Skeletal muscle tissue (tissue), 4 donors: ENCODE data around the gene RAB15. TPM values are rescaled to one million over a fixed set of nuclear protein-coding genes. Genes with fewer than 3 reads are reported as not detected.

ENCODE experiments used
- H3K27ac ChIP-seq: one replicate; pipeline ENCODE4 v1.7.0; 2013; ENCODE audit warnings: mild to moderate bottlenecking, low read depth, low read length, inconsistent platforms
- H3K27me3 ChIP-seq, 3 donors: one replicate each; pipeline ENCODE4 v1.7.0; 2013; ENCODE audit warnings: low read length in 3 of 3; ENCODE audit not compliant: control insufficient read depth in 3 of 3, insufficient read depth in 3 of 3
- H3K36me3 ChIP-seq, 3 donors: one replicate each; pipeline ENCODE4 v1.7.0; 2013; ENCODE audit warnings: low read length in 3 of 3; ENCODE audit not compliant: control insufficient read depth in 3 of 3, insufficient read depth in 3 of 3
- H3K4me1 ChIP-seq, 3 donors: one replicate each; pipeline ENCODE4 v1.7.0; 2013; ENCODE audit warnings: low read length in 3 of 3, mild to moderate bottlenecking in 3 of 3; ENCODE audit not compliant: control insufficient read depth in 3 of 3, insufficient read depth in 3 of 3
- H3K4me3 ChIP-seq, 3 donors: one replicate each; pipeline ENCODE4 v1.7.0; 2013; ENCODE audit warnings: low read length in 3 of 3
- H3K9ac ChIP-seq, 3 donors: one replicate each; pipeline ENCODE4 v1.7.0; 2013; ENCODE audit warnings: low read length in 3 of 3, mild to moderate bottlenecking in 3 of 3, moderate library complexity in 2 of 3, low read depth in 1 of 3
- H3K9me3 ChIP-seq, 3 donors: one replicate each; pipeline ENCODE4 v1.7.0; 2013; ENCODE audit warnings: low read length in 3 of 3; ENCODE audit not compliant: control insufficient read depth in 3 of 3
- total RNA-seq: library from RNA; depleted of rRNA; stranded (reverse); fragments of >200 nt; gene quantifications from one replicate; pipeline ENCODE4 v1.2.3, GENCODE V29; 2014
- donor health status: Osteomylitis.

The RAB15 gene
- total RNA-seq, 1 donor from 2014 or later, result 8.4 TPM

DNA sequence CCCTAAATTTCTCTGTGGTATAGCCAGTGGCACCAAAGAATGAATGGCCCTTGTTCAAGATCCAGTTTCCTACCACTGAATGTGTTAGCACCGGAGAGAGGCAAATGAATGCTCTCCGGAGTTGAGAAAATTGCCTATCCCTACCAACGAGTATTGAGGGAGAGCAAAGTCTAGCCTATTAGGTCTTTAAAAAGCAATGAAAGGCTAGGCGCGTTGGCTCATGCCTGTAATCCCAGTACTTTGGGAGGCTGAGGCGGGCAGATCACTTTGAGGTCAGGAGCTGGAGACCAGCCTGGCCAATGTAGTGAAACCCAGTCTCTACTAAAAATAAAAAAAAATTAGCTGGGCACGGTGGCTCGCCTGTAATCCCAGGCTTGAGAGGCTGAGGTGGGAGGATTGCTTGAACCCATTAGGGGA, 898 bp upstream of the RAB15 start:
- H3K9me3 ChIP-seq, result no peaks in the 10 kb centered on the region
- H3K36me3 ChIP-seq, result peaks cover 0 to 2% (median 0%) of the 10 kb centered on the region in 3 donors
- H3K4me1 ChIP-seq, result peaks cover 12 to 26% (median 17%) of the 10 kb centered on the region in 3 donors
- peak overlapping the region in 1 of 3 donors; percentile 65 for H3K9ac ChIP-seq
- H3K27me3 ChIP-seq, result no peaks in the 10 kb centered on the region
- H3K4me3 ChIP-seq, result no peak overlapping the region
- no peak overlapping the region for H3K27ac ChIP-seq

DNA sequence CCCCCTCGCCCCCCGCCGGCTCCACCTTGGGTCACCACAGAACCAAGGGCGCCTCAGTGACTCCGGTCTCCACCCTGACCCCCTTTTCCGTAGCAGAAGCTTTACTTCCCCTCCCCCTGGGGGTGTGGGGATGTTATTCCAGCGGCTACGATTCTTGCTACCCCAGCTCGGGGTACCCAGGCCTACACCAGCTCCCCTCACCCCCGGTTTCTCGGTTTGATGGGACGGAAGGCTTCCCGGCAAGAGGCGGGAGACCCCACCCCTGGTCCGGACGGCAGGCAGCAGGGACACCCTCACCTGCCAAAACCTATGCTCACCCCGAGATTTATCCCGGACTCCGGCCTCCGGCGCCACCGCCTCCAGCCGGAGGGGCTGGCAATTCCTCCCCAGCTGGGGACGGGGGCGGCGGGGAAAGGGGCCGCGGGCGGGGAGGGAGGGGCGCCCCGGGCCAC, 619 bp downstream of the RAB15 start:
- Histone ChIP-seq H3K4me1 (peaks cover 12 to 26% (median 17%) of the 10 kb centered on the region in 3 donors), H3K27me3 (no peaks in the 10 kb centered on the region), H3K9me3 (no peaks in the 10 kb centered on the region), H3K36me3 (peaks cover 0 to 2% (median 0%) of the 10 kb centered on the region in 3 donors), H3K4me3 (peak overlapping the region; percentile 69 to 71 (median 70)), H3K9ac (peak overlapping the region; percentile 64 to 79 (median 68)), H3K27ac (no peak overlapping the region)

DNA sequence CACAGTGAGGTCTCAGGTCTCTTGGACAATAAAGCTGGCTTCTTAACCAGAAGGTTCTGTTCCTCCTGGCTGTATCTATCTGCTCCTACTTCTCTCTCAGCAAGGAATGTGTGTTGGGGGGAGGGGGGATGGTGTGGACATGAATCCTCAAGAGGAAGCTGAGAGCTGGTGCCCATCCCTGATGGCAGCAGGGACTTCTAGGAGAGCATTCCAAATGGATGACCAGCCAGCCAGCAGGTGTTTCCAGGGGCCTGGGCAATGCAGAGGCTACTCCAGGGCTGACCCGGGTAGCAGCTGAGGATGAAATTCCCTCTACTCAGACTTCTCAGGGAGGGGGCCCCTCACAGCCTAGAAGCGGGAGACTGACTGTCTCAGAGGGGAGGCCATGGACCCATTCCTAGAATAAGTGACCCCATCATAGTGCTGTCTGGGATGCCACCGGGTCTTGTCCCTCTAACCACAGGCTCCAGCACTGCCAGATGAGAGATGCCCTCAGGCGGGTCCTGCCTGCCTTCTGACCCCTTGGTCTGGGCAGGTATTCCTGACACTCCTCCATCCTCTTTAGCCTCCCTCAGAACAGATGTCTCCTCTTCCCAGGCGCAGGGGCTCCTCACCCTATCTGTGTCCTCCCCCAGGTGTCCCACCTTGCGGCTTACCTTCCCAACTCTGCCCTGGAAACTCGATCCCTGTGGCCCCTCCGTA, 1.2 kb downstream of the RAB15 start:
- Histone ChIP-seq H3K9me3 (no peaks in the 10 kb centered on the region), H3K4me3 (peak overlapping the region; percentile 69 to 71 (median 70)), H3K27me3 (no peaks in the 10 kb centered on the region), H3K36me3 (peaks cover 0 to 2% (median 0%) of the 10 kb centered on the region in 3 donors), H3K4me1 (peaks cover 13 to 27% (median 19%) of the 10 kb centered on the region in 3 donors), H3K27ac (no peak overlapping the region), H3K9ac (peak overlapping the region; percentile 64 to 79 (median 68))

DNA sequence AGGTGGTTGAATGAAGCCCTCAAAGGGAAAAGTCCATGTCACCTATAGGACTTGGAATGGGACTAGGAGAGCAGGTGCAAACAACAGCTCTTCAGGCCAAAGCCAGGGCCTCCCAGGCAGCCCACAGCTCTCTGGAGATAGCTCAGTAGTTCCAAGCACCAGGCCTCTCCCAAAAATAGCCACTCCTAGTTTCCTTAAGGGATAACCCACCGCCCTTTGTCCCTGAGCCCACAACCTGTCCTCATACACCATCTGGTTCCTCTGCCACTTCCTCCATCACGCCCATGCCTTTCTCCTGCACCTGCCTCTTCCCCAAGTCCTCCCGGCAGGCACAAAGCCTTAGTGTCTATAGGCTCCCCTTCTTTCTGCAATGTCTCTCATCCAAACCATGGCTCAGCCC, 2.1 kb downstream of the RAB15 start:
- Histone ChIP-seq H3K9me3 (no peaks in the 10 kb centered on the region), H3K4me1 (peaks cover 18 to 34% (median 26%) of the 10 kb centered on the region in 3 donors), H3K27me3 (no peaks in the 10 kb centered on the region), H3K36me3 (peaks cover 0 to 2% (median 0%) of the 10 kb centered on the region in 3 donors), H3K4me3 (no peak overlapping the region), H3K27ac (no peak overlapping the region), H3K9ac (no peak overlapping the region)

DNA sequence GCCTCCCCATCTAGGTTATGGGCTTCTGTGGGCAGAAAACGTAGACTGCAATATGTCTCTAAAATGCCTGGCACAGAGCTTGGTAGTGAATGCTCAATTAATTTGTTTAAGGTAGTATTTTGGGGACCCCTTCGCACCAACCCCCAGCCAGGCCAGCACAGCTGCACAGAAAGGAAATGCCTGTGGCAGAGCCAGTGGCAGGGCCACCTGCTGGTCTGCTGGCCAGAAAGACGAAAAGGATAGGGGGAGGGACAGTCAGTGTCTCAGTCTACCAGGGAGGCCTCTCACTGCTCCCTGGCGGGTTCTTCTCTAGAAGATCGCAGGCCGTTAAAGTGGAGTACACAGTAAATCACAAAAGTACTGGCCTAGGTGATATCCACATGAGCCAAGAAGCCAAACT, 3.5 kb downstream of the RAB15 start:
- Histone ChIP-seq H3K27me3 (no peaks in the 10 kb centered on the region), H3K9me3 (no peaks in the 10 kb centered on the region), H3K4me1 (peaks cover 18 to 34% (median 26%) of the 10 kb centered on the region in 3 donors), H3K4me3 (no peak overlapping the region), H3K36me3 (peaks cover 0 to 2% (median 0%) of the 10 kb centered on the region in 3 donors), H3K27ac (no peak overlapping the region), H3K9ac (no peak overlapping the region)

DNA sequence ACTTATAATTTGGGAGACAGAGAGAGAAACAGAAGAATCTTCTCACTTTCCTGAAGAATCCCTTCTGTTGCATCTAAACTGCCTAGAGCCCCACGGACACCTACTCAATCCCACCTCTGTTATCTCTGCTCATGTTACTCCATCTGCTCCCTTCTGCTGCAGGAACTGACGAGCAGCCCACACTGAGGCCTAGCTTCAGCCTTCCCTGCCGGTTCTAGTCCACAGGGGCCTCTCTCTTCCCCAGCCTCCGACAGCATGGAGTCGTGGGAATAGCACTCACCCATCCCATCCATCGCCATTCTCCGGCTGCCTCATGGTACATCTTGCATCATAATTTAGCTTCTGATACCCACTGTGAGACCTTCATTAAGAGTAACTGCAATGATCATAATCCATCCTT, 4.0 kb downstream of the RAB15 start:
- H3K36me3 ChIP-seq, result peaks cover 0 to 2% (median 0%) of the 10 kb centered on the region in 3 donors
- no peaks in the 10 kb centered on the region for H3K27me3 ChIP-seq
- H3K4me1 ChIP-seq, result peaks cover 18 to 34% (median 26%) of the 10 kb centered on the region in 3 donors
- no peak overlapping the region for H3K9ac ChIP-seq
- H3K4me3 ChIP-seq, result no peak overlapping the region
- no peak overlapping the region for H3K27ac ChIP-seq
- H3K9me3 ChIP-seq, result no peaks in the 10 kb centered on the region

DNA sequence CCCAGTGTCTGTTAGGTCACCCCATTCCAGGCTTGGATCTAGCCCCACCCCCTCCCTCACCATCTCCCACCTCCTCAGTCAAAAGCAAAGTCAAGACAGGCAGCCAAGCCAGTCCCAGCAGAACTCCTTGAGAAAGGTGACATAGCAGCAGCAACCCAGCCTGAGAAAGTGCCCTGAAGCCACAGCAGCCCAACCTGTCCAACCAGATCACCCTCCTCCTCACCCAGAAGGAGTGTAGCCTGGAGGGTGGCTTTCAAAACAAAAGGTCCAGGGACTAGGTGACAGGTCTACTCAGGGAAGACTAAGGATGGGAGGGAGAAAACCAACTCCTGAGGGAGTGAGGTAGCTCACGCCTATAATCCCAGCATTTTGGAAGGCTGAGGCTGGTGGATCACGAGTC, 5.2 kb downstream of the RAB15 start:
- H3K27ac ChIP-seq, result no peak overlapping the region
- no peaks in the 10 kb centered on the region for H3K27me3 ChIP-seq

DNA sequence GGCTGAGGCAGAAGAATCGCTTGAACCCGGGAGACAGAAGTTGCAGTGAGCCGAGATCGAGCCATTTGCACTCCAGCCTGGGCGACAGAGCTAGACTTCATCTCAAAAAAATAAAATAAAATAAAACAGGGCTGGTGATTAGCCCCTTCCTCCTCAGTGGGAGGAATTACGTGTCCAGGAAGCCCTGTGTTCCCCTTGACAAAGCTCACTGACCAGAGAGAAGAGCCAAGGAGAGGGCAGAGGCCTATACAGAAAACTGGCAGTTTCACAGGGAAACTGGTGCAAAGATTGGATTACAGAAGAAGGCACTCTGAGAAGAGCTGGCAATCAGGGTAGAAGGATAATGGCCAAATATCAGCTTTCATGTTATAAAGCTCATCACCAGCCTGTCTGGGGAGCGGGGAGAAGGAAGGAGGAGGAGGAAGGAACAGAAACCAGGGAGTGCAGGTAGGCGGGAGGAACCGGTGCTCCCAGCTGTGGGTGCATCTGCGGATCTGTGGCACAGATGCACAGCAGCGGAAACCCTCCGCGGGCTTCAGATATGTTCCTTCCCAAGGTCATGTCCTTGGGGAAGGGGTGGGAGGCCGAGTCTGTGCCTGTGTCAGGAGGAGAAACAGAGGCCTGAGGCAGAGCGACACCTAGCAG, 6.7 kb downstream of the RAB15 start:
- H3K9ac ChIP-seq, result no peak overlapping the region
- peaks cover 17 to 25% (median 21%) of the 10 kb centered on the region in 3 donors for H3K4me1 ChIP-seq
- peaks cover 0 to 2% (median 0%) of the 10 kb centered on the region in 3 donors for H3K36me3 ChIP-seq
- no peaks in the 10 kb centered on the region for H3K27me3 ChIP-seq
- H3K27ac ChIP-seq, result no peak overlapping the region
- no peak overlapping the region for H3K4me3 ChIP-seq
- H3K9me3 ChIP-seq, result no peaks in the 10 kb centered on the region

More for the DNA sequence above, 5.2 kb downstream of the RAB15 start:
- H3K4me3 ChIP-seq, result no peak overlapping the region
- H3K9me3 ChIP-seq, result no peaks in the 10 kb centered on the region
- no peak overlapping the region for H3K9ac ChIP-seq
- peaks cover 0 to 2% (median 0%) of the 10 kb centered on the region in 3 donors for H3K36me3 ChIP-seq
- H3K4me1 ChIP-seq, result peaks cover 14 to 27% (median 22%) of the 10 kb centered on the region in 3 donors

DNA sequence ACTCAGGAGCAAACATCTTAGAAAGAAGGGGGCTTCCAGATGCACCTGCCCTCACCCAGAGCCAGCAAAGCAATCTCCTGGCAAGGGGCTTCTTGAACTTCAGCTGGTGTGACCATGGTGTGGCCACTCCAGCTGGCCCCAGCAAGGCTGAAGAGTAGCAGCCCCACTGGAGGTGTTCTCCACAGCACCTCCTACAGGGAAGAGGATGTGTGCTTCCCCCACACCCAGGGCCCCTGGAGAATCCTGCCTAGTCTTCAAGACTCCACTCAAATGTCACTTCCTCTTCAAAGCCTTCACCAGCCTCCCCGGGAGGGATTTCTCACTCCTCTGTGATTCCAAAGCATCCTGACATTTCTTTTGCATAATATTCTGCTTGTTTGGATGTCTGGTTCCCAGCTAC, 8.5 kb downstream of the RAB15 start:
- Histone ChIP-seq H3K36me3 (peaks cover 0 to 2% (median 0%) of the 10 kb centered on the region in 3 donors), H3K4me1 (peaks cover 20 to 27% (median 20%) of the 10 kb centered on the region in 3 donors), H3K27ac (no peak overlapping the region), H3K27me3 (no peaks in the 10 kb centered on the region), H3K4me3 (no peak overlapping the region), H3K9me3 (no peaks in the 10 kb centered on the region), H3K9ac (no peak overlapping the region)

DNA sequence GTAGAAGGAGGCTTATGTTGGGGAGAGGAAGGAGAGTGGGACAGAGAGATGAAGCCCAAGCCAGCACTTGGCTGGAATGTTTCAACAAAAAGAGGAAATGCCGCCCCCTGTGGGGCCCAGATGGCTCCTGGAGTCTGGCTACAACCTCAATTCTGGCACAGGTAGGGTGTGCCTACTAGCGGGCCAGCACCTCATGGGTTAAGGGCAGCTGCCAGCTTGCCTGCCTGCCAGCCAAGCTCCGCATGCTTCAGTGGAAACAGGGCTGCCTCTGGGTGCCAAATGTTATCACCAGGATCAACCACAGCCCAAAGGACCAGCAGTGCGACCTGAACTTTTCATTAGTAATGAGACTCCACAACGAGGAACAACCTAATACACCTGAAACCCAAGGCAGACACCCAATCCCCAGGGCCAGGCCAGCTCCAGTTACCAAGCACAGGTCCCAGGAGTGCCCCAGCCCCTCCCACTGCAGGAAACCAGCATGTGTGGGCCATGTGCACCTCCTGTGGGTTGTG, 11.3 kb downstream of the RAB15 start:
- peak overlapping the region in 1 of 3 donors; percentile 40 for H3K9ac ChIP-seq
- H3K4me1 ChIP-seq, result peaks cover 15 to 31% (median 18%) of the 10 kb centered on the region in 3 donors
- no peaks in the 10 kb centered on the region for H3K27me3 ChIP-seq
- no peak overlapping the region for H3K4me3 ChIP-seq
- peak overlapping the region; percentile 9 for H3K27ac ChIP-seq
- H3K36me3 ChIP-seq, result peaks cover 0 to under 1% (median 0%) of the 10 kb centered on the region in 3 donors
- no peaks in the 10 kb centered on the region for H3K9me3 ChIP-seq
